Subcutaneous adipose tissue (tissue), 4 donors: Measurements from ENCODE around the gene SOHLH2. TPM values are rescaled to one million over a fixed set of nuclear protein-coding genes. Genes with fewer than 3 reads are reported as not detected.

Source experiments
- CTCF ChIP-seq: fragments of 450-650 bp; IDR thresholded peaks from one replicate; pipeline ENCODE4 v1.5.1; 2016; ENCODE audit warnings: low read depth, mild to moderate bottlenecking, control low read depth, antibody characterized with exemption, moderate library complexity
- total RNA-seq, 4 donors: library from RNA; depleted of rRNA; stranded (reverse); fragments of >200 nt; gene quantifications; one replicate each; pipeline ENCODE4 v1.1.0, GENCODE V29; 2016

Gene SOHLH2
- total RNA-seq, result under 1 TPM in 1 of 4 donors, not detected in 3; 0.98 TPM

GRCh38 chr13:36214163-36214921 lies at the start of gene SOHLH2:
TSS of gene SOHLH2 (minus strand) at chr13:36214556. CDS start at chr13:36214526, 30 bp downstream.
- TF ChIP-seq CTCF, result no peak

GRCh38 chr13:36261976-36262375 lies 47.6 kb upstream of the SOHLH2 start:
- no peak for TF ChIP-seq CTCF

- no peak for TF ChIP-seq CTCF
Observed at GRCh38 chr13:36261011-36261410, 46.7 kb upstream of the SOHLH2 start.

GRCh38 chr13:36259361-36260137 lies 45.2 kb upstream of the SOHLH2 start:
- no peak for TF ChIP-seq CTCF

- TF ChIP-seq CTCF, result no peak
Observed at GRCh38 chr13:36258831-36259230, 44.5 kb upstream of the SOHLH2 start.

- no peak for TF ChIP-seq CTCF
Observed at GRCh38 chr13:36251526-36251925, 37.2 kb upstream of the SOHLH2 start.

- no peak for TF ChIP-seq CTCF
Observed at GRCh38 chr13:36251017-36251416, 36.7 kb upstream of the SOHLH2 start.
